SK-N-SH (cell line): Measurements from ENCODE around the gene PNMA1. TPM values are rescaled to one million over a fixed set of nuclear protein-coding genes. Genes with fewer than 3 reads are reported as not detected.

Experiments used
- CTCF ChIA-PET: fragments of 300-600, 350-600 bp; formaldehyde crosslinking; extraction: SDS; loops from one replicate; lab custom pipeline; 2021; lab: Yijun Ruan, JAX
- POLR2A ChIA-PET: fragments of 350-600 bp; sonication (Branson Sonifier 250); formaldehyde crosslinking; extraction: SDS; loops from one replicate; lab custom pipeline; 2020; ENCODE audit warnings: antibody characterized with exemption, inconsistent platforms; lab: Yijun Ruan, JAX
- DNase-seq: peaks from one replicate; pipeline ENCODE4 v3.0.0; 2012
- H2AFZ ChIP-seq: fragments of 200-600 bp; sonication (generic); 2 replicates; pipeline ENCODE4 v1.8.1; 2016; ENCODE audit warnings: antibody characterized with exemption, mild to moderate bottlenecking, low read depth
- H3F3A ChIP-seq: fragments of 200-600 bp; sonication (generic); replicated peaks from 2 replicates; pipeline ENCODE3; 2016; ENCODE audit warnings: antibody characterized with exemption, mild to moderate bottlenecking; ENCODE audit not compliant: insufficient read depth
- H3K27ac ChIP-seq, 2 experiments: fragments of 200-500 bp in 1 of 2; fragments of 200-600 bp in 1 of 2; sonication (Bioruptor generic) in 1 of 2; sonication (generic), shearing (Covaris generic) in 1 of 2; 2 replicates each; pipeline versions ENCODE4 v1.5.1 to v1.6.1; 2014 to 2016; ENCODE audit warnings: low read depth in 2 of 2, inconsistent platforms in 1 of 2, low read length in 1 of 2, mild to moderate bottlenecking in 1 of 2, mixed read lengths in 1 of 2
- H3K27me3 ChIP-seq: fragments of 200-600 bp; sonication (generic), shearing (Covaris generic); 2 replicates; pipeline ENCODE4 v1.6.1; 2016; ENCODE audit warnings: mixed run types; ENCODE audit not compliant: insufficient read depth
- H3K36me3 ChIP-seq, 2 experiments: fragments of 200-500 bp in 1 of 2; fragments of 200-600 bp in 1 of 2; sonication (Bioruptor generic) in 1 of 2; sonication (generic) in 1 of 2; replicated peaks in 1 of 2; 2 replicates each; pipeline versions ENCODE3 to v1.5.1; 2014 to 2016; ENCODE audit warnings: low read length in 1 of 2, mild to moderate bottlenecking in 1 of 2; ENCODE audit not compliant: insufficient read depth in 2 of 2, control insufficient read depth in 1 of 2
- H3K4me1 ChIP-seq, 2 experiments: fragments of 200-500 bp in 1 of 2; fragments of 200-600 bp in 1 of 2; sonication (Bioruptor generic) in 1 of 2; sonication (generic), shearing (Covaris generic) in 1 of 2; 2 replicates each; pipeline versions ENCODE4 v1.5.1 to v1.6.1; 2014 to 2016; ENCODE audit warnings: low read depth in 1 of 2, low read length in 1 of 2, mixed run types in 1 of 2; ENCODE audit not compliant: insufficient read depth in 2 of 2, control insufficient read depth in 1 of 2
- H3K4me2 ChIP-seq: fragments of 200-600 bp; sonication (generic), shearing (Covaris generic); 2 replicates; pipeline ENCODE4 v1.6.1; 2017; ENCODE audit warnings: mixed run types
- H3K4me3 ChIP-seq, 2 experiments: fragments of 200-500 bp in 1 of 2; fragments of 200-600 bp in 1 of 2; sonication (Bioruptor generic) in 1 of 2; sonication (generic), shearing (Covaris generic) in 1 of 2; 2 replicates each; pipeline versions ENCODE4 v1.5.1 to v1.8.1; 2014 to 2016; ENCODE audit warnings: low read depth in 2 of 2, inconsistent platforms in 1 of 2, low read length in 1 of 2, mild to moderate bottlenecking in 1 of 2, mixed read lengths in 1 of 2, moderate library complexity in 1 of 2
- H3K79me2 ChIP-seq: fragments of 200-600 bp; sonication (generic); 2 replicates; pipeline ENCODE4 v1.8.1; 2017; ENCODE audit warnings: mild to moderate bottlenecking; ENCODE audit not compliant: insufficient read depth
- H3K9ac ChIP-seq: fragments of 200-600 bp; sonication (generic); 2 replicates; pipeline ENCODE4 v1.6.1; 2017; ENCODE audit warnings: mixed run types
- H3K9me2 ChIP-seq: fragments of 200-600 bp; sonication (generic); 2 replicates; pipeline ENCODE4 v1.6.1; 2017; ENCODE audit warnings: mixed run types
- H3K9me3 ChIP-seq: fragments of 200-600 bp; sonication (generic); 2 replicates; pipeline ENCODE4 v1.6.1; 2017; ENCODE audit warnings: mixed run types, mild to moderate bottlenecking, moderate library complexity
- H4K20me1 ChIP-seq: fragments of 200-600 bp; sonication (generic); 2 replicates; pipeline ENCODE4 v1.6.1; 2017; ENCODE audit warnings: mild to moderate bottlenecking, mixed run types; ENCODE audit not compliant: insufficient read depth
- CHD2 ChIP-seq: fragments of 150-350 bp; IDR thresholded peaks from 2 replicates; pipeline ENCODE4 v1.6.1; 2018; ENCODE audit warnings: low read length; ENCODE audit not compliant: partially characterized antibody
- MEF2A ChIP-seq: IDR thresholded peaks from 2 replicates; pipeline ENCODE4 v1.4.0; 2012; ENCODE audit warnings: low read depth, borderline replicate concordance
- MXI1 ChIP-seq: IDR thresholded peaks from 2 replicates; pipeline ENCODE4 v1.6.1; 2012; ENCODE audit warnings: mild to moderate bottlenecking, low read depth, low read length, improper control_type of control experiment
- NFIC ChIP-seq: IDR thresholded peaks from 2 replicates; pipeline ENCODE4 v1.4.0; 2012; ENCODE audit warnings: borderline replicate concordance
- NRF1 ChIP-seq: IDR thresholded peaks from 2 replicates; pipeline ENCODE4 v1.6.1; 2012; ENCODE audit warnings: low read depth, mild to moderate bottlenecking, low read length
- POLR2AphosphoS5 ChIP-seq: IDR thresholded peaks from 2 replicates; pipeline ENCODE4 v1.6.1; 2012; ENCODE audit warnings: low read depth, low read length
- RAD21 ChIP-seq: IDR thresholded peaks from 2 replicates; pipeline ENCODE4 v1.6.1; 2012; ENCODE audit warnings: mild to moderate bottlenecking, low read length
- TEAD4 ChIP-seq: IDR thresholded peaks from 2 replicates; pipeline ENCODE4 v1.4.0; 2012; ENCODE audit warnings: mild to moderate bottlenecking, borderline replicate concordance; ENCODE audit not compliant: insufficient read depth
- ZBTB33 ChIP-seq: IDR thresholded peaks from 2 replicates; pipeline ENCODE4 v1.4.0; 2012; ENCODE audit warnings: low read depth, borderline replicate concordance
- WGBS: methylation state at CpG from one replicate; pipeline ENCODE4 v1.1.6; 2017; ENCODE audit warnings: low lambda C conversion rate; 5-methylcytosine and 5-hydroxymethylcytosine counted together
- polyA plus RNA-seq, 3 experiments: library from polyadenylated mRNA; depleted of rRNA; stranded (reverse); fragments of >200 nt; gene quantifications; 2 replicates each; pipeline ENCODE4 v1.2.3, GENCODE V29; 2012
- TF ChIP-seq, protein P1 (sequence below): IDR thresholded peaks from 2 replicates; pipeline ENCODE4; 2012
- TF ChIP-seq, protein P2 (sequence below): IDR thresholded peaks from 2 replicates; pipeline ENCODE4 v1.4.0; 2012; ENCODE audit warnings: low read depth, borderline replicate concordance

The PNMA1 gene
- polyA plus RNA-seq, 1 of the 3 experiments (the other 2 are of a cell fraction), result 31.5 TPM

- TF ChIP-seq, protein P1, sequence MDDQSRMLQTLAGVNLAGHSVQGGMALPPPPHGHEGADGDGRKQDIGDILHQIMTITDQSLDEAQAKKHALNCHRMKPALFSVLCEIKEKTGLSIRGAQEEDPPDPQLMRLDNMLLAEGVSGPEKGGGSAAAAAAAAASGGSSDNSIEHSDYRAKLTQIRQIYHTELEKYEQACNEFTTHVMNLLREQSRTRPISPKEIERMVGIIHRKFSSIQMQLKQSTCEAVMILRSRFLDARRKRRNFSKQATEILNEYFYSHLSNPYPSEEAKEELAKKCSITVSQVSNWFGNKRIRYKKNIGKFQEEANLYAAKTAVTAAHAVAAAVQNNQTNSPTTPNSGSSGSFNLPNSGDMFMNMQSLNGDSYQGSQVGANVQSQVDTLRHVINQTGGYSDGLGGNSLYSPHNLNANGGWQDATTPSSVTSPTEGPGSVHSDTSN, result peak; percentile 45; the same call in 1 of the 2 replicates
- TF ChIP-seq, protein P2, sequence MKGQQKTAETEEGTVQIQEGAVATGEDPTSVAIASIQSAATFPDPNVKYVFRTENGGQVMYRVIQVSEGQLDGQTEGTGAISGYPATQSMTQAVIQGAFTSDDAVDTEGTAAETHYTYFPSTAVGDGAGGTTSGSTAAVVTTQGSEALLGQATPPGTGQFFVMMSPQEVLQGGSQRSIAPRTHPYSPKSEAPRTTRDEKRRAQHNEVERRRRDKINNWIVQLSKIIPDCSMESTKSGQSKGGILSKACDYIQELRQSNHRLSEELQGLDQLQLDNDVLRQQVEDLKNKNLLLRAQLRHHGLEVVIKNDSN, result 0 out of 2 replicates have a peak, but pooled peaks have one; percentile 16
- TF ChIP-seq ZBTB33 (peak; percentile 43; the same call in 1 of the 2 replicates), NFIC (peak; percentile 43; the same call in 1 of the 2 replicates), MEF2A (peak; percentile 42; the same call in 1 of the 2 replicates), TEAD4 (peak; percentile 62; the same call in 1 of the 2 replicates), CHD2 (peak; percentile 41), NRF1 (no peak; the same call in 1 of the 2 replicates), POLR2AphosphoS5 (peak; percentile 53), RAD21 (no peak)
Measured at GRCh38 chr14:73759714-73760597, 45.8 kb upstream of the PNMA1 start (continued).

- Histone ChIP-seq H4K20me1 (peaks cover 60% of the 10 kb centered on the region), H3K27ac (peak overlapping the region; percentile 85 to 96), H3K4me2 (peak overlapping the region; percentile 98), H3K4me3 (peak overlapping the region; percentile 69 to 72), H3K9ac (peak overlapping the region; percentile 73), H3K9me2 (no peaks in the 10 kb centered on the region), H3K4me1 (peaks cover 53 to 65% of the 10 kb centered on the region in 2 experiments), H3K27me3 (no peaks in the 10 kb centered on the region), H3F3A (peaks cover 32% of the 10 kb centered on the region), H3K9me3 (no peaks in the 10 kb centered on the region), H3K79me2 (peaks cover 78% of the 10 kb centered on the region), H2AFZ (no peak overlapping the region), H3K36me3 (no peaks in the 10 kb centered on the region)
- POLR2A ChIA-PET, result interaction anchor here (0.9 to 1.1 kb wide), 3 partner anchors 13 to 19 kb away, joined by 3 to 4 read pairs (median 3); no protein-coding TSS in a partner anchor
- CTCF ChIA-PET, result interaction anchor here (0.8 to 9.6 kb wide), 17 partner anchors 10 to 92 kb away, joined by 3 to 95 read pairs (median 10); partner anchors contain the start of gene PTGR2
- WGBS, result 2% methylated on average over 15 of the region's 71 CpGs
- TF ChIP-seq MXI1, result no peak
- TF ChIP-seq NRF1, result 0 out of 2 replicates have a peak, but pooled peaks have one; percentile 17
- DNase-seq, result peak; percentile 83
Measured at GRCh38 chr14:73759183-73759713, 45.1 kb upstream of the PNMA1 start.
